K562 (cell line): Measurements from ENCODE around the gene TCHP. TPM values are rescaled to one million over a fixed set of nuclear protein-coding genes. Genes with fewer than 3 reads are reported as not detected.

Experiments used
- ATAC-seq: fragments of 200-7000 bp; cut with Tn5 transposase; 3 replicates; pipeline ENCODE4 v1.9.1; 2020; ENCODE audit warnings: moderate library complexity
- BruUV-seq: library from RNA; stranded (reverse); fragments of 400-500 nt; replicated peaks from 2 replicates; lab custom pipeline; 2021; lab: Mats Ljungman, UMichigan
- CTCF ChIA-PET: fragments of 300-600 bp; formaldehyde crosslinking; extraction: SDS; loops from one replicate; lab custom pipeline; 2021; ENCODE audit warnings: low intra/inter-chr PET ratio; lab: Yijun Ruan, JAX
- POLR2A ChIA-PET: fragments of 300-600, 350-650 bp; sonication (Branson Sonifier 250); formaldehyde crosslinking; extraction: SDS; loops from one replicate; lab custom pipeline; 2021; ENCODE audit warnings: antibody characterized with exemption, inconsistent platforms; lab: Yijun Ruan, JAX
- DNase-seq, 4 experiments: peaks; one replicate each; pipeline versions ENCODE4 v3.0.0 to v3.0.0-alpha.2; 2011 to 2018; ENCODE audit warnings: low spot score in 3 of 4, mixed read lengths in 3 of 4; ENCODE audit errors: extremely low read depth in 1 of 4
- FAIRE-seq: peaks from 2 replicates; lab custom pipeline; 2011; peaks lifted over from hg19 to GRCh38; lab: Jason Lieb, UNC
- H2AFZ ChIP-seq: 2 replicates; pipeline ENCODE4 v1.6.0; 2011; ENCODE audit warnings: low read depth, low read length, control low read depth, inconsistent platforms
- H3K27ac ChIP-seq: fragments of 200-600 bp; 3 replicates; pipeline ENCODE4 v1.8.0; 2011; ENCODE audit warnings: low read depth, mild to moderate bottlenecking, control low read depth, inconsistent platforms, low read length, moderate library complexity, mixed read lengths; ENCODE audit errors: extremely low read depth
- H3K27me3 ChIP-seq, 2 experiments: fragments of 300-600 bp in 1 of 2; 2 replicates in 1 of 2; 3 replicates in 1 of 2; pipeline versions ENCODE4 v1.6.0 to v1.8.0; 2011; ENCODE audit warnings: inconsistent platforms in 2 of 2, low read length in 2 of 2, mild to moderate bottlenecking in 1 of 2, mixed read lengths in 1 of 2, moderate library complexity in 1 of 2; ENCODE audit not compliant: control insufficient read depth in 2 of 2, insufficient read depth in 2 of 2
- H3K36me3 ChIP-seq: fragments of 300-600 bp; 3 replicates; pipeline ENCODE4 v1.8.0; 2011; ENCODE audit warnings: mild to moderate bottlenecking, low read length, inconsistent platforms; ENCODE audit not compliant: control insufficient read depth, insufficient read depth
- H3K4me1 ChIP-seq, 2 experiments: fragments of 200-600 bp in 1 of 2; replicated peaks in 1 of 2; 2 replicates in 1 of 2; 3 replicates in 1 of 2; pipeline versions ENCODE4 v1.5.1 to v1.8.0; 2011; ENCODE audit warnings: inconsistent platforms in 2 of 2, low read length in 2 of 2, mild to moderate bottlenecking in 1 of 2, mixed read lengths in 1 of 2, moderate library complexity in 1 of 2; ENCODE audit not compliant: control insufficient read depth in 2 of 2, insufficient read depth in 2 of 2
- H3K4me2 ChIP-seq: 2 replicates; pipeline ENCODE4 v1.6.1; 2011; ENCODE audit warnings: low read length, control low read depth, inconsistent platforms, mixed read lengths; ENCODE audit not compliant: insufficient read depth
- H3K4me3 ChIP-seq: fragments of 200-600 bp; sonication (generic), shearing (Covaris generic); 2 replicates; pipeline ENCODE4 v1.5.1; 2016; ENCODE audit warnings: control low read depth, inconsistent platforms
- H3K79me2 ChIP-seq: fragments of 200-600 bp; 3 replicates; pipeline ENCODE4 v1.8.0; 2011; ENCODE audit warnings: low read length, inconsistent platforms; ENCODE audit not compliant: control insufficient read depth, insufficient read depth
- H3K9ac ChIP-seq, 2 experiments: 2 replicates each; pipeline versions ENCODE4 v1.6.0 to v1.6.1; 2011; ENCODE audit warnings: low read depth in 2 of 2, low read length in 2 of 2, control low read depth in 1 of 2, inconsistent platforms in 1 of 2, mild to moderate bottlenecking in 1 of 2, mixed read lengths in 1 of 2; ENCODE audit not compliant: insufficient read depth in 1 of 2
- H3K9me1 ChIP-seq: one replicate; pipeline ENCODE4 v1.6.0; 2011; ENCODE audit warnings: inconsistent platforms, mild to moderate bottlenecking, low read length, moderate library complexity; ENCODE audit not compliant: control insufficient read depth, insufficient read depth
- H3K9me3 ChIP-seq: replicated peaks from 2 replicates; pipeline ENCODE4 v1.5.1; 2011; ENCODE audit warnings: low read depth, low read length, inconsistent platforms; ENCODE audit not compliant: control insufficient read depth, insufficient read depth
- H4K20me1 ChIP-seq: replicated peaks from 2 replicates; pipeline ENCODE4 v1.6.1; 2011; ENCODE audit warnings: low read length, inconsistent platforms, mixed read lengths; ENCODE audit not compliant: control insufficient read depth, insufficient read depth
- BDP1 ChIP-seq: IDR thresholded peaks from 3 replicates; pipeline ENCODE4 v1.6.1; 2011; ENCODE audit not compliant: insufficient read length, insufficient read depth
- CGGBP1 ChIP-seq: fragments of 250-450 bp; sonication (Bioruptor Pico); IDR thresholded peaks from 2 replicates; pipeline ENCODE4 v1.9.0; 2021; ENCODE audit warnings: mild to moderate bottlenecking
- CHD4 ChIP-seq: fragments of 200-600 bp; sonication (generic); IDR thresholded peaks from 3 replicates; pipeline ENCODE4 v1.6.1; 2012; ENCODE audit warnings: low read depth, mild to moderate bottlenecking, mixed read lengths, low read length, inconsistent platforms; ENCODE audit not compliant: insufficient read depth, insufficient replicate concordance, poor library complexity, severe bottlenecking
- FOXP1 ChIP-seq: sonication (generic); formaldehyde crosslinking; IDR thresholded peaks from 2 replicates; pipeline ENCODE4 v1.8.0; 2022; ENCODE audit warnings: mild to moderate bottlenecking, missing genetic modification reagents
- KDM1A ChIP-seq, 2 experiments: fragments of 450-650 bp; IDR thresholded peaks; 2 replicates each; pipeline ENCODE4 v1.6.1; 2016; ENCODE audit warnings: mild to moderate bottlenecking in 2 of 2
- MCM2 ChIP-seq: fragments of 450-650 bp; IDR thresholded peaks from 2 replicates; pipeline ENCODE4 v1.6.1; 2017; ENCODE audit warnings: low read depth, mild to moderate bottlenecking
- MED1 ChIP-seq: sonication (generic); formaldehyde crosslinking; IDR thresholded peaks from 2 replicates; pipeline ENCODE4 v1.8.1; 2023; ENCODE audit warnings: missing genetic modification reagents, borderline replicate concordance
- MEIS2 ChIP-seq: fragments of 450-650 bp; IDR thresholded peaks from 2 replicates; pipeline ENCODE4 v1.6.1; 2014; ENCODE audit warnings: mild to moderate bottlenecking; ENCODE audit not compliant: partially characterized antibody
- NFYB ChIP-seq: IDR thresholded peaks from 2 replicates; pipeline ENCODE4 v1.6.1; 2011; ENCODE audit warnings: mild to moderate bottlenecking, moderate library complexity; ENCODE audit not compliant: insufficient read length; ENCODE audit errors: extremely low read depth
- POLR2B ChIP-seq: fragments of 450-650 bp; IDR thresholded peaks from 2 replicates; pipeline ENCODE4 v1.6.1; 2018; ENCODE audit warnings: low read depth; ENCODE audit not compliant: partially characterized antibody
- SP2 ChIP-seq: IDR thresholded peaks from 2 replicates; pipeline ENCODE4 v1.6.1; 2011; ENCODE audit warnings: mild to moderate bottlenecking, low read depth, low read length, moderate library complexity; ENCODE audit not compliant: poor library complexity, severe bottlenecking; ENCODE audit errors: extremely low read depth
- ZBTB26 ChIP-seq: fragments of 450-650 bp; formaldehyde crosslinking; IDR thresholded peaks from 2 replicates; pipeline ENCODE4 v1.4.0; 2022; ENCODE audit warnings: missing genetic modification characterization
- ZBTB34 ChIP-seq: fragments of 250-450 bp; sonication (Bioruptor Pico); IDR thresholded peaks from 2 replicates; pipeline ENCODE4 v1.8.0; 2021; ENCODE audit warnings: mild to moderate bottlenecking, moderate library complexity
- ZFP30 ChIP-seq: fragments of 250-450 bp; sonication (Bioruptor Pico); IDR thresholded peaks from 2 replicates; pipeline ENCODE4 v1.8.0; 2022; ENCODE audit warnings: moderate library complexity, mild to moderate bottlenecking, inconsistent platforms, borderline replicate concordance
- ZFPM2 ChIP-seq: fragments of 250-450 bp; sonication (Bioruptor Pico); IDR thresholded peaks from 2 replicates; pipeline ENCODE4 v1.5.1; 2022; ENCODE audit warnings: mild to moderate bottlenecking
- ZKSCAN8 ChIP-seq: fragments of 200-800 bp; sonication (Bioruptor generic); IDR thresholded peaks from 2 replicates; pipeline ENCODE4 v1.6.1; 2016; ENCODE audit warnings: missing genetic modification characterization, missing compliant biosample characterization
- ZNF121 ChIP-seq: sonication (generic); formaldehyde crosslinking; conservative IDR thresholded peaks from 2 replicates; pipeline ENCODE4 v1.8.0; 2022; ENCODE audit warnings: missing genetic modification reagents
- ZNF431 ChIP-seq: sonication (generic); formaldehyde crosslinking; IDR thresholded peaks from 2 replicates; pipeline ENCODE4 v1.8.0; 2022; ENCODE audit warnings: mild to moderate bottlenecking, missing genetic modification reagents
- whole genome bisulfite sequencing: fragments of 100-300 bp; shearing (Covaris generic); methylation state at CpG from one replicate; pipeline ENCODE4 v1.1.6; 2016; ENCODE audit warnings: low coverage, mixed read lengths; ENCODE audit not compliant: insufficient coverage; ENCODE audit errors: missing lambda C conversion rate; 5-methylcytosine and 5-hydroxymethylcytosine counted together
- in situ Hi-C: fragments of 300-500 bp; cut with MboI; formaldehyde crosslinking; loops from 4 replicates; pipeline ENCODE4 v1.15.0; 2018; ENCODE audit warnings: inconsistent platforms, mixed read lengths
- intact Hi-C: fragments of 100-400 bp; cut with micrococcal nuclease; formaldehyde crosslinking; loops from 2 replicates; pipeline ENCODE4 v1.14.2; 2022
- polyA plus RNA-seq, 8 experiments: library from polyadenylated mRNA; depleted of rRNA in 4 of 8; stranded (reverse) in 5 of 8; unstranded in 3 of 8; fragments of >200 nt; fragmentation: Nextera tagmentation in 2 of 8; fragmentation: Illumina TruSeq in 1 of 8; extraction: Ambion mirVana in 2 of 8; extraction: Trizol in 1 of 8; gene quantifications; 2 replicates each; pipeline versions ENCODE4 v1.2.1 to v1.2.3, GENCODE V29; 2011 to 2014; ENCODE audit warnings: inconsistent platforms in 1 of 8, missing spikeins in 1 of 8
- total RNA-seq, 7 experiments: library from RNA; depleted of rRNA in 6 of 7; stranded (reverse); fragments of >200 nt in 6 of 7; fragmentation: Illumina TruSeq in 2 of 7; extraction: Trizol in 2 of 7; gene quantifications; 2 replicates each; pipeline versions ENCODE4 v1.2.1 to v1.2.3, GENCODE V29; 2011 to 2021; ENCODE audit warnings: low replicate concordance in 1 of 7

TCHP gene
- total and polyA plus RNA-seq, 9 of the 15 experiments (the other 6 are each of a cell fraction or from before 2014, with no cell fraction given): 3.4 to 30.4 (median 19.7) TPM

- TF ChIP-seq ZNF431: no peak
- no peak for TF ChIP-seq BDP1
- 0 out of 2 replicates have a peak, but pooled peaks have one; percentile 19 for TF ChIP-seq FOXP1
- no peak for TF ChIP-seq MEIS2
- TF ChIP-seq NFYB: peak; percentile 78
- no peak for TF ChIP-seq ZKSCAN8
- TF ChIP-seq SP2: peak; percentile 61
- no peak for TF ChIP-seq ZNF121 (CRISPR knock-in tag)
Measured at GRCh38 chr12:109880043-109880931, 19.8 kb upstream of the TCHP start, which contains the start of gene GLTP (continued).

DNA sequence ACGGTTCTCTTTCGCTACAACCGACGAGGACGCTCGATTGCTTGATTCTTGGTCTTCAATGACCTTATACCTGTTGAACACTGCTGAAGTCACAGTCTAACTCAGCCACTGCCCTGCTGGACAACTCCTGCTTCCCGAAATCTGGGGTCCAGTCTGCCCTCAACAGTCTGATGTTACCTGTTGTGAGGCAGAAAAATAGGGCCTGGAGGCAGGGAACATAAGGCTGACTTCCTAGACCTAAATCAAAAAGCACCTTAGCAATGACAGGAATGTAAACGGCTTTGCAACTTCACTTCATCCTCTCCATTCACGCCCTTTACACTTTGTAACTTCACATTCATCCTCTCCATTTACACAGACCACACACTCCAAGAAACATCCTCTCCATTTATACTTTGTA, 19.1 kb upstream of the TCHP start:
- intact Hi-C loops: loop anchor here (1.0 kb wide), 1 partner anchor 28 kb away; no protein-coding TSS in a partner anchor
- POLR2A ChIA-PET: no interaction called here
- CTCF ChIA-PET: interaction anchor here (0.7 to 2.5 kb wide), 3 partner anchors 22 to 76 kb away, joined by 5 to 16 read pairs (median 11); no protein-coding TSS in a partner anchor
- Histone ChIP-seq H3K27me3 (peaks cover 31 to 38% of the 10 kb centered on the region in 2 experiments), H2AFZ (peak overlapping the region; percentile 88), H3K9me3 (no peaks in the 10 kb centered on the region), H3K9me1 (no peaks in the 10 kb centered on the region), H4K20me1 (no peaks in the 10 kb centered on the region; the same call in 1 of the 2 replicates), H3K4me2 (peak overlapping the region; percentile 83), H3K36me3 (no peaks in the 10 kb centered on the region), H3K4me3 (peak overlapping the region; percentile 64), H3K4me1 (peaks cover 5 to 18% of the 10 kb centered on the region in 2 experiments; a peak in 4 of 5 replicates), H3K9ac (peak overlapping the region; percentile 36 to 88; a peak in 2 of 4 replicates), H3K27ac (no peak overlapping the region), H3K79me2 (no peaks in the 10 kb centered on the region)
- BruUV-seq: no TSS peak
- 1% methylated on average over 9 of the region's 9 CpGs for WGBS
- ATAC-seq (no peak; the same call in 2 of the 3 replicates), FAIRE-seq (no peak), DNase-seq (no peak)
- in situ Hi-C loops: no loop called here
- TF ChIP-seq CGGBP1 (CRISPR knock-in tag): no peak
- no peak for TF ChIP-seq CHD4
- TF ChIP-seq ZBTB34: no peak
- no peak for TF ChIP-seq ZFP30 (CRISPR knock-in tag)
- TF ChIP-seq MCM2: no peak
- no peak for TF ChIP-seq KDM1A (IDR thresholded peaks at IDR 0.05)
- TF ChIP-seq ZFPM2 (CRISPR knock-in tag): no peak
- no peak for TF ChIP-seq POLR2B
- no peak for TF ChIP-seq MED1 (CRISPR knock-in tag)
- no peak for TF ChIP-seq ZBTB26 (CRISPR knock-in tag)
